ENCODE measurements around the gene RGS12. TPM values are rescaled to one million over a fixed set of nuclear protein-coding genes. Genes with fewer than 3 reads are reported as not detected.

RGS12 gene
- polyA plus RNA-seq, 1 donor (not counting 4 experiments of a cell fraction or from before 2014, with no cell fraction given): 34.0 TPM

DNA sequence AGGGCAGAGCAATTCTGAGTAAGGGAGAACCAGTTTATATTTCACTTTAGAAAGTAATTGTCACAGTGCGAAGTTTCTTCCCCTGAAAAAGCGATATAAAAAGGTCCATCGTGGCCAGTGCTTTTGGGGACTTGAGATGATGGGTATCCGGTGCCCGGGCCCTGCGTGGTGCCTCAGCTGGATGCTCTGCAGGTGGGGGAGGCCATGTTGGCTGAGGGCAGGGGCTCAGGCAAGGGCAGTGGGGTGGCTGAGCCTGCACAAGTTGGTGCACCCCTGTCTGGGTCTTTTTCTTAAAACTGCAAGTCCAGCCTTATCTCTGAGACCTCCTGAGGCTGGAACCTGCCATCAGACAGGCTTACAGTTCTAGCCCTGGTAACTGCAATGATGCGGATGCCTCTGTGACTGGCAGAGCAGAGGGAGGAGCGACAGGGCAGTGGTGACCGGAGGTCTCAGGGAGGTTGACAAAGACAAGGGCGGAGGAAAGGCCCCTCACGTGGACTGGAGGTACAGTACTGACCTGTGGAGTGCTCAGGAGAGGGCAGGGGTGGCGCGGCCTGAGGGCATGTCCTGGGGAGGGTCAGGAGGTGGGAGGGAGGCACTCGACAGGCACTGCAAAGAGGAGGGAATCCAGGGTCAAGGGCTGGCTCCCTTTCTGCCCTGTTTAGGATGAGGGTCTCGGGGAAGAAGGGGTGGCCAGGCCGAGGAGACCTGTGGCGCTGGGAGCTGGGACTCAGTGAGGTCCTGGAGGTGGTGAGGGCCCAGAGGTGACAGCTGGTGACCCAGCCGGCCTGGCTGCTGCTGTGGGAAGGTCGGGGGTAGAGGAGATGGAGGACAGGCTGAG, 1.8 kb downstream of the RGS12 start:
- dilution Hi-C loops (cut with MboI; ENCODE audit: extremely low pct_ligation_motif_present, low sequenced_read_pairs): no loop called here
- no peak overlapping the region for H3K4me2 ChIP-seq (ENCODE audit: control insufficient read depth, extremely low read depth, insufficient read depth, low read depth, low read length)
- peaks cover 6% of the 10 kb centered on the region for H3K4me1 ChIP-seq (ENCODE audit: control insufficient read depth, extremely low read depth, insufficient read depth, low read length)
- DNase-seq (ENCODE audit: low read depth, low spot score) (no peak), FAIRE-seq (no peak)
- no peaks in the 10 kb centered on the region for H3K36me3 ChIP-seq (ENCODE audit: control insufficient read depth in 2 of 2, extremely low read depth in 1 of 2, insufficient read depth in 2 of 2, low read length in 2 of 2)
- TF ChIP-seq, protein P1, sequence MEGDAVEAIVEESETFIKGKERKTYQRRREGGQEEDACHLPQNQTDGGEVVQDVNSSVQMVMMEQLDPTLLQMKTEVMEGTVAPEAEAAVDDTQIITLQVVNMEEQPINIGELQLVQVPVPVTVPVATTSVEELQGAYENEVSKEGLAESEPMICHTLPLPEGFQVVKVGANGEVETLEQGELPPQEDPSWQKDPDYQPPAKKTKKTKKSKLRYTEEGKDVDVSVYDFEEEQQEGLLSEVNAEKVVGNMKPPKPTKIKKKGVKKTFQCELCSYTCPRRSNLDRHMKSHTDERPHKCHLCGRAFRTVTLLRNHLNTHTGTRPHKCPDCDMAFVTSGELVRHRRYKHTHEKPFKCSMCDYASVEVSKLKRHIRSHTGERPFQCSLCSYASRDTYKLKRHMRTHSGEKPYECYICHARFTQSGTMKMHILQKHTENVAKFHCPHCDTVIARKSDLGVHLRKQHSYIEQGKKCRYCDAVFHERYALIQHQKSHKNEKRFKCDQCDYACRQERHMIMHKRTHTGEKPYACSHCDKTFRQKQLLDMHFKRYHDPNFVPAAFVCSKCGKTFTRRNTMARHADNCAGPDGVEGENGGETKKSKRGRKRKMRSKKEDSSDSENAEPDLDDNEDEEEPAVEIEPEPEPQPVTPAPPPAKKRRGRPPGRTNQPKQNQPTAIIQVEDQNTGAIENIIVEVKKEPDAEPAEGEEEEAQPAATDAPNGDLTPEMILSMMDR (optimal IDR thresholded peaks at IDR 0.05 in 1 of 3, IDR thresholded peaks at IDR 0.05 in 1 of 3, conservative IDR thresholded peaks at IDR 0.05 in 1 of 3; ENCODE audit: extremely low read depth in 1 of 3, insufficient read depth in 2 of 3, low read length in 3 of 3): no peak
- TF ChIP-seq EZH2 (IDR thresholded peaks at IDR 0.05; ENCODE audit: low read length): no peak
- H3K27ac ChIP-seq (ENCODE audit: control insufficient read depth, insufficient read depth, low read length): no peak overlapping the region
- no peak overlapping the region for H2AFZ ChIP-seq (ENCODE audit: control insufficient read depth, low read length)
- H3K9me1 ChIP-seq (ENCODE audit: control insufficient read depth, extremely low read depth, insufficient read depth, low read length): no peaks in the 10 kb centered on the region
- H4K20me1 ChIP-seq (ENCODE audit: control insufficient read depth, extremely low read depth, insufficient read depth, low read length): no peaks in the 10 kb centered on the region
- no peak overlapping the region for H3K4me3 ChIP-seq (ENCODE audit: control insufficient read depth in 2 of 3, extremely low read depth in 1 of 3, insufficient read depth in 2 of 3, low read depth in 1 of 3, low read length in 3 of 3)
- no peak overlapping the region for H3K9ac ChIP-seq (ENCODE audit: control insufficient read depth, extremely low read depth, insufficient read depth, low read length)
- peaks cover 19% of the 10 kb centered on the region for H3K27me3 ChIP-seq (ENCODE audit: control insufficient read depth, extremely low read depth, insufficient read depth, low read length)
- no peaks in the 10 kb centered on the region for H3K79me2 ChIP-seq (ENCODE audit: control insufficient read depth, insufficient read depth, low read length)
- H3K9me3 ChIP-seq (ENCODE audit: control insufficient read depth, low read depth, low read length): no peaks in the 10 kb centered on the region

DNA sequence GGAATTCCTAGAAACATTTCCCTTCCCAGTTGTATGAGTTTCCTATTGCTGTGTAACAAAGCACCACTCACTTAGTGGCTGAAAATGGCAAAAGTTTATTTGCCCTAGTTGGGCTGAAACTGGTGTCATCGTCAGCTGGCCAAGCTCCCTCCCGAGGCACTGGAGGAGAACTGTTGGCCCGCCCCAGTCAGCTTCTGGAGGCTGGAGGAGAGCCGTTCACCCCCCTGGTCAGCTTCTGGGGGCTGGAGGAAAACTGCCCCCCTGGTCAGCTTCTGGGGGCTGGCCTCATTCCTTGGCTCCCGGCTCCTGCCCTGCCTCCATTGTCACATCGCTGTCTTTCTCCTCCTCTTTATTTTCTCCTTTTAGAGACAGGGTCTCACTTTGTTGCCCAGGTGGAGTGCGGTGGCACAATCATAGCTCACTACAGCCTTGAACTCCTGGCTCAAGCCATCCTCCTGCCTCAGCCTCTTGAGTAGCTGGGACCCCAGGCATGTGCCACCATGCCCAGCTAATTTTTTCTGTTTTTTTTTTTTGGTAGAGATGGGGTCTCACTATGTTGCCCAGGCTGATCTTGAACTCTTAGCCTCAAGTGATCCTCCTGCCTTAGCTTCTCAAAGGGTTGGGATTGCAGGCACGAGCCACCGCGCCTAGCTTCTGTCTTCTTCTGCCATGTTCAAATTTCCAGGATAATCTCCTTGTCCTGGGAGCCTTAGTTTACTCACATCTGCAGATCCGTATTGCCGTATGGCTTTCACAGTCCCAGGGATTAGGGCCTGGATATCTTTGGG, 3.2 kb downstream of the RGS12 start:
- no peak overlapping the region for H3K9ac ChIP-seq (ENCODE audit: control insufficient read depth, extremely low read depth, insufficient read depth, low read length)
- dilution Hi-C loops (cut with MboI; ENCODE audit: extremely low pct_ligation_motif_present, low sequenced_read_pairs): no loop called here
- no peak for DNase-seq (ENCODE audit: low read depth, low spot score)
- no peaks in the 10 kb centered on the region for H3K36me3 ChIP-seq (ENCODE audit: control insufficient read depth in 2 of 2, extremely low read depth in 1 of 2, insufficient read depth in 2 of 2, low read length in 2 of 2)
- H3K9me1 ChIP-seq (ENCODE audit: control insufficient read depth, extremely low read depth, insufficient read depth, low read length): no peaks in the 10 kb centered on the region
- H3K4me1 ChIP-seq (ENCODE audit: control insufficient read depth, extremely low read depth, insufficient read depth, low read length): peaks cover 6% of the 10 kb centered on the region
- H4K20me1 ChIP-seq (ENCODE audit: control insufficient read depth, extremely low read depth, insufficient read depth, low read length): no peaks in the 10 kb centered on the region
- no peak overlapping the region for H2AFZ ChIP-seq (ENCODE audit: control insufficient read depth, low read length)
- no peak overlapping the region for H3K27ac ChIP-seq (ENCODE audit: control insufficient read depth, insufficient read depth, low read length)
- H3K27me3 ChIP-seq (ENCODE audit: control insufficient read depth, extremely low read depth, insufficient read depth, low read length): peaks cover 7% of the 10 kb centered on the region
- no peaks in the 10 kb centered on the region for H3K79me2 ChIP-seq (ENCODE audit: control insufficient read depth, insufficient read depth, low read length)
- H3K9me3 ChIP-seq (ENCODE audit: control insufficient read depth, low read depth, low read length): no peaks in the 10 kb centered on the region
- FAIRE-seq: no peak
- no peak overlapping the region for H3K4me3 ChIP-seq (ENCODE audit: control insufficient read depth in 2 of 3, extremely low read depth in 1 of 3, insufficient read depth in 2 of 3, low read depth in 1 of 3, low read length in 3 of 3)
- no peak overlapping the region for H3K4me2 ChIP-seq (ENCODE audit: control insufficient read depth, extremely low read depth, insufficient read depth, low read depth, low read length)
- TF ChIP-seq EZH2 (IDR thresholded peaks at IDR 0.05; ENCODE audit: low read length): no peak
- TF ChIP-seq, protein P1 (optimal IDR thresholded peaks at IDR 0.05 in 1 of 3, IDR thresholded peaks at IDR 0.05 in 1 of 3, conservative IDR thresholded peaks at IDR 0.05 in 1 of 3; ENCODE audit: extremely low read depth in 1 of 3, insufficient read depth in 2 of 3, low read length in 3 of 3): no peak

Data from keratinocyte (primary cell).